Lower lobe of right lung (tissue), 2 donors: ENCODE measurements around the gene DPYSL4. TPM values are rescaled to one million over a fixed set of nuclear protein-coding genes. Genes with fewer than 3 reads are reported as not detected.
"Not testable (repeated sequence)": the region's sequence is repeated elsewhere in the genome, so short reads cannot be mapped to it uniquely, and the experiment has no call there.

Source experiments
- ATAC-seq, 2 donors: fragments of 200-7000 bp; cut with Tn5 transposase; one replicate each; pipeline ENCODE4 v1.9.1; 2020 to 2022; ENCODE audit warnings: mild to moderate bottlenecking in 2 of 2, moderate library complexity in 2 of 2
- DNase-seq: peaks from one replicate; pipeline ENCODE4 v3.0.0-alpha.2; 2020
- H3K27ac ChIP-seq: fragments of 200-600 bp; one replicate; pipeline ENCODE4 v1.8.0; 2022
- H3K27me3 ChIP-seq: fragments of 200-600 bp; one replicate; pipeline ENCODE4 v1.8.0; 2022; ENCODE audit warnings: low read depth
- H3K36me3 ChIP-seq: fragments of 200-600 bp; one replicate; pipeline ENCODE4 v1.8.0; 2022; ENCODE audit warnings: mild to moderate bottlenecking
- H3K4me1 ChIP-seq: fragments of 200-600 bp; one replicate; pipeline ENCODE4 v1.8.0; 2022
- H3K4me3 ChIP-seq: fragments of 200-600 bp; one replicate; pipeline ENCODE4 v1.8.0; 2022; ENCODE audit warnings: mild to moderate bottlenecking
- H3K9me3 ChIP-seq: fragments of 200-600 bp; one replicate; pipeline ENCODE4 v1.8.0; 2022
- CTCF ChIP-seq: fragments of 200-600 bp; IDR thresholded peaks from one replicate; pipeline ENCODE4 v1.8.0; 2022; ENCODE audit warnings: antibody characterized with exemption, mild to moderate bottlenecking
- intact Hi-C: fragments of 100-400 bp; cut with DNase I; formaldehyde crosslinking; loops from one replicate; pipeline ENCODE4 v1.11.0; 2022
- total RNA-seq: library from RNA; stranded (reverse); fragmentation: NEBNext Ultra II Directional; extraction: Animal tissue kit (Norgen Biotek cat#: 25700); gene quantifications from one replicate; pipeline ENCODE4 v1.2.1, GENCODE V29; 2021
- donor health status: DM: no; HTN: yes; CAD: no; lungs with severe emphysema.

The DPYSL4 gene
- total RNA-seq, 1 donor from 2014 or later, result 2.1 TPM

DNA sequence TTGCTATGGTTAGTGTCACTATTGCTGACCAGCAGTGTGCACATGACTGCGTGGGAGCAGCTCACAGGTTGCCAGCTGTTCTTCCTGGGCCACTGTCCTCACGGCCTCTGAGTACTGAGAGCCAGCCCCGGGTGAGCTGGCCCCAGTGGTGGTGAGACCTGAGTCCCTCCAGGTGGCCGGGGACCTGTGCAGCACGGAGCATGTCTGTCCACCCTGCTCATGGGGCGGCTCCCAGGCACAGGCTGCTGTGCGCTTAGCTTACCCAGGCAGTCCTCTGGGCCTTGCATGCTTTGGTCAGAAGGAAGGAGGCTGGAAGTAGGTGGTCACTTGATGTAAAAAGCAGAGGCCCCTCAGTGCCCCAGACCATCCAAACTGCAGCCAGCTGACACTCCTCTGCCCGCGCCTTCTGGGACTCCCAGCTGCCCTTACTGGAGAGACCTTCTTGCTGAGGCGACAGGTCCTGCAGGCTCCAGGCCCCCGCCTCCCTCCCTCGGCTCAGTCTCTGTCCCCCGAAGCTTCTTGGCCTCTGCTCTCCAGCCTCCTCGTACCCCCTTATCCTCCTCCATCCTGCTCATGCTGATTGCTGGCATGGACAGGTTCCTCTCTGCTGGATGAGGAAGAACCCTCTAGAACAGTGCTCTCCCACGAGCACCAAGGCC, 30.9 kb upstream of the DPYSL4 start:
- DNase-seq (no peak), ATAC-seq (no peak)
- no peaks in the 10 kb centered on the region for H3K4me1 ChIP-seq
- no peaks in the 10 kb centered on the region for H3K9me3 ChIP-seq
- no peak overlapping the region for H3K4me3 ChIP-seq
- no peak for TF ChIP-seq CTCF
- no peaks in the 10 kb centered on the region for H3K36me3 ChIP-seq
- no peak overlapping the region for H3K27ac ChIP-seq
- intact Hi-C loops, result no loop called here
- no peaks in the 10 kb centered on the region for H3K27me3 ChIP-seq

DNA sequence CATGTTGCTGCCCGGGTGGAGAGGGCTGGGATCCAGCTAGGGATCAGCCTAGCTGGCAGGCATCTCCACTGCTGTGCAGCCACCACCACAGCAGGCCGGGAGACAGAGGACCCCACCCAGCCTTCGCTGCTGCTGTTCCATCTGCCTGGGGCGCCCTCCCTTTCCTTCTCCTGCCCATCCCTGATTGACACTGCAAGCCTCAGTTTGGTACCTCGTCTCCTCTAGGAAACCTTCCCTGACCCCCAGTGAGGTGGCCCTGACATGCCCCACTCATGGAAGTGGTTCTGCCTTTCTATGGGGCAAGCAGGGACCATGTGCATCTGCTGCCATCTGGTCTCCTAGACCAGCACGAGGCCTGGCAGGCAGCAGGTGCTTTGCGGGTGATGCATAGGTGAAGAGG, 30.4 kb upstream of the DPYSL4 start:
- intact Hi-C loops, result no loop called here
- DNase-seq (no peak), ATAC-seq (no peak)
- no peak overlapping the region for H3K27ac ChIP-seq
- TF ChIP-seq CTCF, result no peak
- H3K4me3 ChIP-seq, result no peak overlapping the region
- H3K36me3 ChIP-seq, result no peaks in the 10 kb centered on the region
- no peaks in the 10 kb centered on the region for H3K27me3 ChIP-seq
- no peaks in the 10 kb centered on the region for H3K9me3 ChIP-seq
- no peaks in the 10 kb centered on the region for H3K4me1 ChIP-seq

GRCh38 chr10:132157101-132157500, 29.6 kb upstream of the DPYSL4 start:
- Histone ChIP-seq H3K9me3 (no peaks in the 10 kb centered on the region), H3K4me1 (no peaks in the 10 kb centered on the region), H3K27me3 (no peaks in the 10 kb centered on the region), H3K27ac (no peak overlapping the region), H3K36me3 (no peaks in the 10 kb centered on the region), H3K4me3 (no peak overlapping the region)
- no peak for TF ChIP-seq CTCF
- intact Hi-C loops, result no loop called here
- ATAC-seq (no peak), DNase-seq (no peak)

DNA sequence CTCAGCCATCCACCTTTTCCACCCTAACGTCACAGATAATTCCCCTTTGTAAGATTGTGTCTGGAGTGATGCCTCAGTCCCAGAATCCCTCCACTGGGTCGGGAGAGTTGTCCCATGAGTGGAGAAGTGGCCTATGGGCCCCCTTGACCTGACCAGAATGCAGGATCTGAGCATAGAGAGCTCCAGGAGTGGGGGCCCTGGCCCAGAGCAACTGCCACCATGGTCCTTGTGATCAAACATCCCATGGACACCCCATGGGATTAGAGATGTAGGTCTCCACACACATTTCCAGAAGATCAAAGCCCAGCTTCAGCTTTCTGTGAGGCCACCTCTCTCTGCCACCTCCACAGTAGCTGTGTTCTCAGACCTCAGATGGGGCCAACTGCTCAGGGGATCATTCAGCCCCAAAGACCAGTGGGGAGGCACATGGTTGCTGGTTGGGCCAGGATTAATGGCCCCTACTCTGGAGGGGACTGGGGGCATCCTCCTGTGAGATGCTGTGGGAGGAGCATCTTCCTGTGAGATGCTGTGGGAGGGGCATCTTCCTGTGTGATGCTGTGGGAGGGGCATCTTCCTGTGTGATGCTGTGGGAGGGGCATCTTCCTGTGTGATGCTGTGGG, 28.5 kb upstream of the DPYSL4 start:
- Histone ChIP-seq H3K4me3 (no peak overlapping the region), H3K36me3 (no peaks in the 10 kb centered on the region), H3K4me1 (no peaks in the 10 kb centered on the region), H3K27me3 (peaks cover 3% of the 10 kb centered on the region), H3K9me3 (no peaks in the 10 kb centered on the region), H3K27ac (no peak overlapping the region)
- intact Hi-C loops, result no loop called here
- TF ChIP-seq CTCF, result no peak
- ATAC-seq (no peak), DNase-seq (no peak)

DNA sequence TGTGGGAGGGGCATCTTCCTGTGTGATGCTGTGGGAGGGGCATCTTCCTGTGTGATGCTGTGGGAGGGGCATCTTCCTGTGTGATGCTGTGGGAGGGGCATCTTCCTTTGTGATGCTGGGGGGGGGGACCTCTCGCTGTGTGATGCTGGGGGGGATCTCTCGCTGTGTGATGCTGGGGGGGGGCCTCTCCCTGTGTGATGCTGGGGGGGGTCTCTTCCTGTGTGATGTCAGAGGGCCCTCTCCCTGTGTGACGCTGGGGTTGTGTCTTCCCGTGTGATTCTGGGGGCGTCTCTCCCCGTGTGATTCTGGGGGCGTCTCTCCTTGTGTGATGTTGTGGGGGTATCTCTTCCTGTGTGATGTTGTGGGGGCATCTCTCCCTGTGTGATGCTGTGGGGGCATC, 27.9 kb upstream of the DPYSL4 start:
- no peak for DNase-seq
- intact Hi-C loops, result no loop called here

GRCh38 chr10:132159302-132160230, 27.2 kb upstream of the DPYSL4 start:
- intact Hi-C loops, ATAC-seq: not testable (repeated sequence)

More for the DNA sequence above, 27.9 kb upstream of the DPYSL4 start:
- Histone ChIP-seq H3K36me3 (no peaks in the 10 kb centered on the region), H3K27ac (no peak overlapping the region), H3K9me3 (no peaks in the 10 kb centered on the region), H3K4me1 (no peaks in the 10 kb centered on the region), H3K27me3 (peaks cover 4% of the 10 kb centered on the region), H3K4me3 (no peak overlapping the region)
- no peak for ATAC-seq
- no peak for TF ChIP-seq CTCF

DNA sequence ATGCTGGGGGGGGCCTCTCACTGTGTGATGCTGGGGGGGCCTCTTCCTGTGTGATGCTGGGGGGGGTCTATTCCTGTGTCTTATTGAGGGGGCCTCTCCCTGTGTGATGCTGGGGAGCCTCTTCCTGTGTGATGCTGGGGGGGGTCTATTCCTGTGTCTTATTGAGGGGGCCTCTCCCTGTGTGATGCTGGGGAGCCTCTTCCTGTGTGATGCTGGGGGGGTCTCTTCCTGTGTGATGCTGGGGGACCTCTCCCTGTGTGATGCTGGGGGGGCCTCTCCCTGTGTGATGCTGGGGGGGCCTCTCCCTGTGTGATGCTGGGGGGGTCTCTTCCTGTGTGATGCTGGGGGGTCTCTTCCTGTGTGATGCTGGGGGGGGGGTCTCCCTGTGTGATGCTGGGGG, 26.5 kb upstream of the DPYSL4 start:
- DNase-seq, H3K9me3 ChIP-seq, H3K4me1 ChIP-seq, H3K36me3 ChIP-seq, H3K27ac ChIP-seq, ATAC-seq, H3K4me3 ChIP-seq, intact Hi-C loops: not testable (repeated sequence)
- peaks cover 13% of the 10 kb centered on the region for H3K27me3 ChIP-seq

More at GRCh38 chr10:132159302-132160230, 27.2 kb upstream of the DPYSL4 start:
- not testable (repeated sequence) for H3K36me3 ChIP-seq, H3K9me3 ChIP-seq, H3K4me1 ChIP-seq, H3K27me3 ChIP-seq, H3K27ac ChIP-seq, H3K4me3 ChIP-seq
- DNase-seq, result peak; percentile 12
